Spleen (tissue), 11 donors: ENCODE data around the gene FRMD4A. TPM values are rescaled to one million over a fixed set of nuclear protein-coding genes. Genes with fewer than 3 reads are reported as not detected.

Source experiments
- DNase-seq: peaks from one replicate; pipeline ENCODE4 v3.0.0-alpha.2; 2020
- H3K27ac ChIP-seq, 8 donors: fragments of 200-600 bp; sonication (generic) in 7 of 8; 1 replicate in 4 of 8; 2 replicates in 4 of 8; pipeline versions ENCODE4 v1.5.0 to v1.8.0; 2016 to 2021; ENCODE audit warnings: inconsistent platforms in 4 of 8, mild to moderate bottlenecking in 4 of 8, moderate library complexity in 1 of 8
- H3K27me3 ChIP-seq, 7 donors: fragments of 200-600 bp; sonication (generic) in 6 of 7; replicated peaks in 1 of 7; 1 replicate in 4 of 7; 2 replicates in 3 of 7; pipeline versions ENCODE4 v1.5.0 to v1.8.0; 2016 to 2021; ENCODE audit warnings: inconsistent platforms in 3 of 7, mild to moderate bottlenecking in 1 of 7
- H3K36me3 ChIP-seq, 6 donors: fragments of 200-600 bp; sonication (generic) in 5 of 6; 1 replicate in 4 of 6; 2 replicates in 2 of 6; pipeline versions ENCODE4 v1.5.0 to v1.8.0; 2016 to 2021; ENCODE audit warnings: inconsistent platforms in 2 of 6
- H3K4me1 ChIP-seq, 6 donors: fragments of 200-600 bp; sonication (generic) in 5 of 6; 1 replicate in 3 of 6; 2 replicates in 3 of 6; pipeline versions ENCODE4 v1.5.0 to v1.8.0; 2016 to 2021; ENCODE audit warnings: inconsistent platforms in 3 of 6
- H3K4me3 ChIP-seq, 8 donors: fragments of 200-600 bp; sonication (generic) in 7 of 8; 1 replicate in 4 of 8; 2 replicates in 4 of 8; pipeline versions ENCODE4 v1.5.0 to v1.8.0; 2016 to 2021; ENCODE audit warnings: inconsistent platforms in 4 of 8, mild to moderate bottlenecking in 4 of 8, moderate library complexity in 2 of 8
- H3K9me3 ChIP-seq, 8 donors: fragments of 200-600 bp; sonication (generic) in 7 of 8; 1 replicate in 4 of 8; 2 replicates in 4 of 8; pipeline versions ENCODE4 v1.5.0 to v1.8.0; 2016 to 2021; ENCODE audit warnings: inconsistent platforms in 4 of 8
- CTCF ChIP-seq, 11 experiments: fragments of 200-600 bp in 7 of 11; fragments of 450-650 bp in 4 of 11; sonication (generic) in 4 of 11; IDR thresholded peaks in 8 of 11; conservative IDR thresholded peaks in 3 of 11; 1 replicate in 7 of 11; 2 replicates in 4 of 11; pipeline versions ENCODE4 v1.4.0 to v1.8.0; 2016 to 2021; ENCODE audit warnings: antibody characterized with exemption in 11 of 11, inconsistent platforms in 4 of 11, mild to moderate bottlenecking in 1 of 11
- POLR2A ChIP-seq, 3 donors: fragments of 450-650 bp; IDR thresholded peaks; one replicate each; pipeline ENCODE4 v1.5.1; 2017; ENCODE audit warnings: antibody characterized with exemption in 3 of 3, mild to moderate bottlenecking in 1 of 3
- POLR2AphosphoS5 ChIP-seq, 3 donors: sonication (generic); formaldehyde crosslinking; IDR thresholded peaks; one replicate each; pipeline ENCODE4 v1.5.1; 2017; ENCODE audit warnings: antibody characterized with exemption in 3 of 3
- WGBS, 5 donors: extraction: QIAGEN DNeasy Blood & Tissue Kit in 3 of 5; methylation state at CpG; one replicate each; pipeline versions ENCODE4 v1.1.5 to v1.1.7; 2013 to 2018; 5-methylcytosine and 5-hydroxymethylcytosine counted together
- intact Hi-C: fragments of 100-400 bp; cut with DNase I; formaldehyde crosslinking; loops from one replicate; pipeline ENCODE4 v1.15.0; 2023; ENCODE audit warnings: low total_unique reads
- polyA plus RNA-seq, 3 donors: library from polyadenylated mRNA; stranded (reverse); fragments of 200-250 nt; gene quantifications; one replicate each; pipeline ENCODE4 v1.2.1, GENCODE V29; 2013
- total RNA-seq, 7 donors: library from RNA; depleted of rRNA in 3 of 7; stranded (reverse); fragments of >200 nt in 3 of 7; fragmentation: NEBNext Ultra II Directional in 4 of 7; extraction: Animal tissue kit (Norgen Biotek cat#: 25700) in 4 of 7; gene quantifications; one replicate each; pipeline versions ENCODE4 v1.1.0 to v1.2.1, GENCODE V29; 2016 to 2021
- donor health status: healthy with polysubstance abuse.
- donor health status: DM: no; HTN: no; CAD: no; lungs with moderate emphysema.
- donor health status: DM: no; HTN: no; CAD: no.
- donor health status: Bipolar disorder and iron deficiency.
- donor health status: healthy.
- donor health status: DM: no; HTN: no; CAD: no.
- donor health status: DM: yes; HTN: yes; CAD: no.

Gene FRMD4A
- total and polyA plus RNA-seq, 10 donors = 9.2 to 141 (median 80.5) TPM

- TF ChIP-seq POLR2A (IDR thresholded peaks at IDR 0.05) (no peak), CTCF (IDR thresholded peaks at IDR 0.05 in 8 of 11, conservative IDR thresholded peaks at IDR 0.05 in 3 of 11) (no peak), POLR2AphosphoS5 (IDR thresholded peaks at IDR 0.05) (no peak)
- no peaks in the 10 kb centered on the region for H3K9me3 ChIP-seq
- H3K4me3 ChIP-seq = no peak overlapping the region
- peaks cover 0 to 31% (median 1%) of the 10 kb centered on the region in 6 donors for H3K4me1 ChIP-seq
- WGBS, 5 donors = 78 to 88% (median 87%) methylated on average over 10 of the region's 10 CpGs
- intact Hi-C loops = no loop called here
- peaks cover 0 to 42% (median 0%) of the 10 kb centered on the region in 7 donors for H3K27me3 ChIP-seq
- no peak overlapping the region for H3K27ac ChIP-seq
- no peak for DNase-seq
- no peaks in the 10 kb centered on the region for H3K36me3 ChIP-seq
Measured at GRCh38 chr10:14025283-14026189, 305.2 kb downstream of the FRMD4A start.

GRCh38 chr10:14024329-14025202 lies 306.2 kb downstream of the FRMD4A start:
- H3K27ac ChIP-seq = peak overlapping the region in 2 of 8 donors; percentile 32 to 40
- H3K4me3 ChIP-seq = peak overlapping the region in 1 of 8 donors; percentile 50
- 49 to 56% (median 49%) methylated on average over 15 of the region's 15 CpGs for WGBS, 5 donors
- peaks cover 0 to 42% (median 0%) of the 10 kb centered on the region in 7 donors for H3K27me3 ChIP-seq
- intact Hi-C loops = no loop called here
- peaks cover 0 to 31% (median 1%) of the 10 kb centered on the region in 6 donors for H3K4me1 ChIP-seq
- no peak for DNase-seq
- H3K36me3 ChIP-seq = no peaks in the 10 kb centered on the region
- TF ChIP-seq POLR2AphosphoS5 (IDR thresholded peaks at IDR 0.05) (no peak), CTCF (IDR thresholded peaks at IDR 0.05 in 8 of 11, conservative IDR thresholded peaks at IDR 0.05 in 3 of 11) (no peak), POLR2A (IDR thresholded peaks at IDR 0.05) (no peak)
- H3K9me3 ChIP-seq = peaks cover 0 to 5% (median 2%) of the 10 kb centered on the region in 8 donors

DNA sequence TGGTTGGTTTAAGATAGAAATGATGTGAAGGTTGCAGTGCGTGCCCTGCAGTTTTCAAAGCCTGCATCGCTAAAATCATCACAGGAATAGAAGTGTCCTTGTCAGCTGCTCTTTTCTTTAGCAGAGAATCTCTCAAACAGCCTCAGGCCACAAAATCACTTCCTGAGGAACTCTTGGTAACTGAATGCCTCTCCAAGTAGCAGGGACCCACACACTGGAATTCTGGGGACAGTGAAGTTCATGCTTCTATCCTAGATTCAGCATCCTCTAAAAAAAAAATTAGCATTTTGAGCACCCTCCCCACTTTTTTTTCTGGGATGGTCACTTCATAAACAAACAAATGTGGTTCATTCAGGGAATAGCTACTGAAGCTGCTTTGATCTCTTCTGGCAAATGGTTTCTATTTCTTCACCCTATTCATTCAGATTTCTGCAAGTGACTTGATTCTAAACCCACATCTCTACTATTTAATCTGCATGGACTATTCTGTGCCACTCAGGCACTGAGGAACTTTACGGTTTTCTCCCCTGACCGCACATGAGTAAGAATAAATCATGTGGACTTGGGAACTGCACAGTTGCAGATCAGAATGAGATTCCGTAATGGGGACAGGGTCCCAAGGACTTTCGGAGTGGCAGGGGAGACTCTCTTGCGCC lies 306.9 kb downstream of the FRMD4A start:
- 39 to 60% (median 53%) methylated on average over 7 of the region's 7 CpGs for WGBS, 5 donors
- H3K4me3 ChIP-seq = peak overlapping the region in 1 of 8 donors; percentile 50
- H3K27ac ChIP-seq = peak overlapping the region in 1 of 8 donors; percentile 32
- H3K4me1 ChIP-seq = peaks cover 0 to 31% (median 1%) of the 10 kb centered on the region in 6 donors
- peaks cover 0 to 34% (median 0%) of the 10 kb centered on the region in 7 donors for H3K27me3 ChIP-seq
- TF ChIP-seq CTCF (IDR thresholded peaks at IDR 0.05 in 8 of 11, conservative IDR thresholded peaks at IDR 0.05 in 3 of 11) (no peak), POLR2A (IDR thresholded peaks at IDR 0.05) (no peak), POLR2AphosphoS5 (IDR thresholded peaks at IDR 0.05) (no peak)
- DNase-seq = no peak
- peaks cover 0 to 11% (median 10%) of the 10 kb centered on the region in 8 donors for H3K9me3 ChIP-seq
- intact Hi-C loops = no loop called here
- H3K36me3 ChIP-seq = no peaks in the 10 kb centered on the region
